ENCODE results near the gene DKK3. TPM values are rescaled to one million over a fixed set of nuclear protein-coding genes. Genes with fewer than 3 reads are reported as not detected.
"Not testable (repeated sequence)": the region's sequence is repeated elsewhere in the genome, so short reads cannot be mapped to it uniquely, and the experiment has no call there.

Gene DKK3
- total RNA-seq, 3 donors from 2014 or later: 0.34 to 0.51 (median 0.35) TPM

DNA sequence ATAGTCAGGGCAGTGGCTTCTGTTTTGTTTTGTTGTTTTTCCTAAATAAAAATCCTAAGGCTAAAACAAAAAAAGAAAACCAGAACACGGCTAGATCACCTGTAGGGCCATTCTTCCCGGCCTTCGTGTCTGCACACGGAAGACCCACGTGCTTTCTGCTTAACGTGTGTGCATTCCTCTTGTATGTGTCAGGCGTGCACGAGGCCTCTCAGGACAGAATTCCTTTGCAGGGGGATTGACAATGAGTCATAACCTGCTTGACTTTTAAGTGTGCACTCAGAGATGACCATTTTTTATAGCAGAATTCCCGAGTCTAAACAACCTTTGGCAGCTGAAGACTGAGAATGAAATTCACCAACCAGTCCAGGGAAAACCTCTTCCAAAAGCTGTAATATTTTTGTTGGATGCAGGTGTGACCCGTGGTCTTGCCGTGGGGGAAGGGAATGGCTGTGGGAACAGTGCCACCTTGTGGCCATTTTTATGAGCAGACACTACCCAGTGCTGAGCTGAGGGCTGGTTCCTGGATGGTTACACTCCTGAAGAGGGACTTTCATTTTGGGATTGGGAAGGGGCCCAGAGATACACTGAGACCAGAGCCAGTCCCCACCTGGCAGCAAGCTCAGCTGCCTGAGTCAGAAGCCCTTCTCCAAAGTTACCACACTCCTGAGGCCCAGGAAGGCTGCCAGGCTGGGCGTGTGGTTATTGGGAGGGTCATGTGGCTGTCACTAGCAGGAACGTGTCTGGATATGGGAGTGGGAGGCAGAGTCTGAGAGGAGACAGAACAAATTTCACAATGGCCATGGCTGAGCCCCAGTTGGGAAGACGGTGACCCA lies 35.7 kb upstream of the DKK3 start:
- peaks cover 5% of the 10 kb centered on the region for H3K27me3 Mint-ChIP-seq (ENCODE audit: low read depth)
- H3K36me3 Mint-ChIP-seq (ENCODE audit: insufficient read depth): no peaks in the 10 kb centered on the region
- no peak overlapping the region for H3K4me3 Mint-ChIP-seq
- peaks cover 5% of the 10 kb centered on the region for H3K4me1 Mint-ChIP-seq (ENCODE audit: low read depth)
- DNase-seq (peak; percentile 54), ATAC-seq (peak; percentile 53 to 57)
- no peaks in the 10 kb centered on the region for H3K9me3 Mint-ChIP-seq

DNA sequence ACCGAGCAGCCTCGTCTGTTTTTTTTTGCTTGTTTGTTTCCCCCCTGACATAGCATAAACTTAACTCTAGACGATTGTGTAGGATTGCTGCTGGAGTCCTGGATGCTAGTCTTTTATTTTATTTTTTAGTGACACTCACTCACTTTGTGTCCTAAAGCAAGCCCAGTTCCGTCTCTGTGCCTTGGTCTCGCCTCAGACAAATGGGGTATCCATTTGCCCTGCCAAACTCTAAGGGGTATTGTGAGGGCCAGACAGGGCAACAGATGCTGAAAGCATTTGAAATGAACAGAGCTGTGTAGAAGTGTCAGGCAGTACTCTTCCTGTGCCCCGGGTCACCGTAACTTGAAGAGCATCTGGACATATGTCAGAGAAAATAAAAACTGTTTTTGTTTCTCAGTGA lies 34.8 kb upstream of the DKK3 start:
- Mint-ChIP-seq H3K4me1 (ENCODE audit: low read depth) (peaks cover 5% of the 10 kb centered on the region), H3K4me3 (no peak overlapping the region), H3K27me3 (ENCODE audit: low read depth) (peaks cover 5% of the 10 kb centered on the region), H3K36me3 (ENCODE audit: insufficient read depth) (no peaks in the 10 kb centered on the region), H3K9me3 (no peaks in the 10 kb centered on the region)
- no peak for DNase-seq
- no peak for ATAC-seq

DNA sequence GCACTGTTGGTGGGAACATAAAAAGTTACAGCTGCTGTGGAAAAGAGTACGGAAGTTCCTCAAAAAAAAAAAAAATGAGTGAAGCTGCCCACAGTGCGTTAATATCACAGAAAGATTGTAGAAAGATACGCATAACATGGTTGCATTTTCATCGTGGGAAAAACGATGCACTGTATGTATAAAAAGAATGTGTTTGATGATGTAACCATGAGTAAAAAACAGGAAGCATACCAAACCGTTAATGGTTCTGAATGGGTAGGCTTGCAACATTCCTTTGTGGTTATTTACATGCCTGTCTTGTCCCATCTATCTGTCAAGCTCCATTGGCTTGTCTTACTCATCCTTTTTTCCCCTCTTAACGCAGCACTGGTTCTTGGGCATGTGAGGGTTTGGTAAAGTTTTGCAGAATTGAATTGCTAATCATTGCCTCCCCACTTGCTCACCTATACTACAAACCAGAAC lies 33.8 kb upstream of the DKK3 start:
- H3K4me3 Mint-ChIP-seq: no peak overlapping the region
- H3K27me3 Mint-ChIP-seq (ENCODE audit: low read depth): peaks cover 4% of the 10 kb centered on the region
- ATAC-seq (no peak), DNase-seq (no peak)
- no peaks in the 10 kb centered on the region for H3K9me3 Mint-ChIP-seq
- H3K36me3 Mint-ChIP-seq (ENCODE audit: insufficient read depth): no peaks in the 10 kb centered on the region
- no peaks in the 10 kb centered on the region for H3K4me1 Mint-ChIP-seq (ENCODE audit: low read depth)

DNA sequence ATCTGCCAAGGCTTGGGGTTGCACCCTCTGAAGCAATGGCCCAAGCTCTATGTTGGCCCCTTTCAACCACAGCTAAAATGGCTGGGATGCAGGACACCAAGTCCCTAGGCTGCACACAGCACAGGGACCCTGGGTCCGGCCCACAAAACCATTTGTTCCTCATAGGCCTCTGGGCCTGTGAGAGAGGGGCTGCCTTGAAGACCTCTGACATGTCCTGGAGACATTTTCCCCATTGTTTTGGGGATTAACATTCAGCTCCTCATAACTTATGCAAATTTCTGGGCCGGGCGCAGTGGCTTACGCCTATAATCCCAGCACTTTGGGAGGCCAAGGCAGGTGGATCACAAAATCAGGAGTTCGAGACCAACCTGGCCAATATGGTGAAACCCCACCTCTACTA lies 32.3 kb upstream of the DKK3 start:
- not testable (repeated sequence) for H3K9me3 Mint-ChIP-seq; ATAC-seq; DNase-seq; H3K4me3 Mint-ChIP-seq; H3K4me1 Mint-ChIP-seq (ENCODE audit: low read depth); H3K27me3 Mint-ChIP-seq (ENCODE audit: low read depth); H3K36me3 Mint-ChIP-seq (ENCODE audit: insufficient read depth)

DNA sequence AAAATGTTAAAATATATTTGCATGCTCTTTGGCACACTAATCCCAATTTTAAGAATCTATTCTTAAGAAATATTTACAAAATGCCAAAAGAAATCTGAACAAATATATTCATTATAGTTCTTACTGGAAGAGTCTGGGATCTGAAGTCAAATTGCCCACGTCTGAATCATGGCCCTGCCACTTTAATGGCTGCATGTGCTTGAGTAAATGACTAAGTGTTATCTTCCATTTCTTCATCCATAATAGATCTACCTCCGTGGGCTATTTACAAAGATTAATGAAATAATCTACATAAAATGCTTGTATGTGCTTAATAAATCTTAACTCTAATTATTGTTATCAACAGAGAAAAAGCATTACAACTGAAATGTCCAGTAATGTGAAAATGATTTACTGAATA lies 24.5 kb upstream of the DKK3 start:
- Mint-ChIP-seq H3K4me3 (no peak overlapping the region), H3K36me3 (ENCODE audit: insufficient read depth) (no peaks in the 10 kb centered on the region), H3K4me1 (ENCODE audit: low read depth) (no peaks in the 10 kb centered on the region), H3K27me3 (ENCODE audit: low read depth) (peaks cover 5% of the 10 kb centered on the region), H3K9me3 (no peaks in the 10 kb centered on the region)
- ATAC-seq (no peak), DNase-seq (no peak)

DNA sequence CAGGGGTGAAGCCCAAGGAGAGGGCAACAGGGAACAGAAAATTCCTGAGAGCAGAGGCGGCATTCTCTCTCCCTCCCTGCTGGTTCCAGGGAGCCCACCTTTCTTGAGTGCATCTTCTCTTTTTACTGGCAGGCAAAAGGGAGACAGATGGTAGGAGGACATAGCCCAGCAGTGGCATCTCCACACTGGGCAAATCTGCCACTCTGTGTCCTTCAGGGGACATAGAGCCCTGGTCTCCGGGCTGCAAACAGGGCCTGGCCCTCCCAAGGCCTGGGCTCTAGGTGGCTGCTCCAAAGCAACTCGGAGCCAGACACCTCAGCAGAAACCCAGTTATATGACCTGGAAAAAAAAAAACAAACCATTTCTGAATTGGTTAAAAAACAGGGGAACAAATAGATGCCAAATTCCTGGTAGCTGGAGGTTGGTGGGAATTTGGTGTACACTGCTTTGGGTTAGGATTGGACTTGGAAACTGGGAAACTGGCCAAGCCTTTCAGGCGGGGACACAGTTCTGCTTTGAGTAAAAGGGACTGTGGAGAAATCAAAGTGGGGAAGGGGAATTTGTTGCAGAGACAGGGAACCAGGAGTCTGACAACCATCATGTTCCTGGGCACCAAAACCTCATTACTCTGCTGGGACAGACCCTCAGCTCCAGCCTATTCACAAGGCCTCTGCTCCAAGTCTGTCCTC lies 23.6 kb upstream of the DKK3 start:
- peaks cover 10% of the 10 kb centered on the region for H3K27me3 Mint-ChIP-seq (ENCODE audit: low read depth)
- H3K9me3 Mint-ChIP-seq: no peaks in the 10 kb centered on the region
- H3K4me1 Mint-ChIP-seq (ENCODE audit: low read depth): no peaks in the 10 kb centered on the region
- no peaks in the 10 kb centered on the region for H3K36me3 Mint-ChIP-seq (ENCODE audit: insufficient read depth)
- no peak overlapping the region for H3K4me3 Mint-ChIP-seq
- no peak for ATAC-seq
- DNase-seq: no peak

DNA sequence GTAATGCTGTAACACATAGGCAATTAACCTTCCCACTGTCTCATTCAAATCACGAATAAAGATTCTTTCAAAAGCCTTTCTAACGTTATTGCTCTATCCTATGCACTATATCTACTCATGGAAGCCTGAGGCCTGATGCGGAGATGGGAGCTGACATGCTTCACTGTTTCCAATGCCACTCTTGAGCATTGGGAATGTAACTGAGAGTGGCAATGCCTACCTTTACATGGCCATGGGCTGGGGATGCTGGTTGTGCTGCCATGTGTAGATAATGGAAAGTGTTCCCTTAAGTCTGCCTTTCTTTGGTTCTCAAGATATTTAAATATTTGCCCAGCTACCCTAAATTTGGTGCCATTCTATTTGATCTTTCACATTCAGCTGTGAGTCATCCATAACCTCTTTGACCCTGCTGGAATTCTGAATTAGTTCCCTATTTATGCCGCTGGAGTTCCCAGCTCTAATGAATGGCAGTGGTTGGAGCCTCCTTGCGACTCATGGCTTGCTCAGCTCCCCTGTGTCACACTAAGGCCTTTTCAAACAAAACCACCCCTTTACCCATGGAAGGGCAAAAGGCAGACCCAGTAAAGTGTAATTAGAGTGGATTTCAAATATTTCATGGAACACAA lies 21.4 kb upstream of the DKK3 start:
- H3K9me3 Mint-ChIP-seq: no peaks in the 10 kb centered on the region
- no peaks in the 10 kb centered on the region for H3K36me3 Mint-ChIP-seq (ENCODE audit: insufficient read depth)
- no peaks in the 10 kb centered on the region for H3K4me1 Mint-ChIP-seq (ENCODE audit: low read depth)
- DNase-seq (no peak), ATAC-seq (no peak)
- H3K4me3 Mint-ChIP-seq: no peak overlapping the region
- peaks cover 12% of the 10 kb centered on the region for H3K27me3 Mint-ChIP-seq (ENCODE audit: low read depth)

DNA sequence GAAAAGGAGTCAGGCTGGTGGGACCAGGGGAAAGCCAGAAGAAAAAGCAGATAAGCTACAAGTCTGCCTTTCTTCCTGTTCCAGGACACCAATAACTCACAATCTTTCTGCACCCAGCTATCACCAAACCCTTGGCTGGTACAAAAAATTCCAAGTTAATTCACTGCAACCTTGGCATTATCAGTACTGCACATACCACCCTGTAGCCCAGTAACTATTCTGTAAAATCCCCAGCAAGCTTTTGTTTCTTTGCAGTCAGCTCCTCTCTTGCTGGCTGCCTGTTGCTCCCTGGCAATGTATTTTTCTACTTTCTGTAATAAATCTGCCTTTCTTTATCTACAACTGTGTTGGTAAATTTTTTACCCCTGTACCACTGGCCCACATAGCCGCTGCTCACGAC lies 20.7 kb upstream of the DKK3 start:
- ATAC-seq (no peak), DNase-seq (no peak)
- H3K9me3 Mint-ChIP-seq: peaks cover 7% of the 10 kb centered on the region
- peaks cover 14% of the 10 kb centered on the region for H3K27me3 Mint-ChIP-seq (ENCODE audit: low read depth)
- no peak overlapping the region for H3K4me3 Mint-ChIP-seq
- H3K4me1 Mint-ChIP-seq (ENCODE audit: low read depth): no peaks in the 10 kb centered on the region
- H3K36me3 Mint-ChIP-seq (ENCODE audit: insufficient read depth): no peaks in the 10 kb centered on the region

DNA sequence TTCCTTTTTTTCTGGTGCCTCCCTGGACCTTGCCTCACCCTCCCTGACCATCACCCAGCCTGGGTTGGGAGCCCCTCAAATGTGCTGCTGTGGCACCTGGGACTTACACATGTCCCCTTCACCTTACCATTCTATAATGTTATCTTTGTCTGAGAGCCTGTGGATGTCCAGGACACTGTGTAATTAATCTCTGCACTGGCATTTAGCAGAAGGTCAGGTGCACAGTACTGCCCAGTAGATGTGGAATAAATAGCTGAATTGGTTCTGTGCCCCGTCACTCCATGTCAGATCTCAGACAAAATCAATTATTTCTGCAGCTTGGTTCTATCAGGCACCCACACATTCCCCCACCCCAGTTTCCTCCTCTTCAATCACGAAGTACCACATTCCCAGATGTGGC lies 19.9 kb upstream of the DKK3 start:
- Mint-ChIP-seq H3K36me3 (ENCODE audit: insufficient read depth) (no peaks in the 10 kb centered on the region), H3K27me3 (ENCODE audit: low read depth) (peaks cover 8% of the 10 kb centered on the region), H3K9me3 (peaks cover 14% of the 10 kb centered on the region), H3K4me1 (ENCODE audit: low read depth) (no peaks in the 10 kb centered on the region), H3K4me3 (no peak overlapping the region)
- ATAC-seq (no peak), DNase-seq (no peak)

DNA sequence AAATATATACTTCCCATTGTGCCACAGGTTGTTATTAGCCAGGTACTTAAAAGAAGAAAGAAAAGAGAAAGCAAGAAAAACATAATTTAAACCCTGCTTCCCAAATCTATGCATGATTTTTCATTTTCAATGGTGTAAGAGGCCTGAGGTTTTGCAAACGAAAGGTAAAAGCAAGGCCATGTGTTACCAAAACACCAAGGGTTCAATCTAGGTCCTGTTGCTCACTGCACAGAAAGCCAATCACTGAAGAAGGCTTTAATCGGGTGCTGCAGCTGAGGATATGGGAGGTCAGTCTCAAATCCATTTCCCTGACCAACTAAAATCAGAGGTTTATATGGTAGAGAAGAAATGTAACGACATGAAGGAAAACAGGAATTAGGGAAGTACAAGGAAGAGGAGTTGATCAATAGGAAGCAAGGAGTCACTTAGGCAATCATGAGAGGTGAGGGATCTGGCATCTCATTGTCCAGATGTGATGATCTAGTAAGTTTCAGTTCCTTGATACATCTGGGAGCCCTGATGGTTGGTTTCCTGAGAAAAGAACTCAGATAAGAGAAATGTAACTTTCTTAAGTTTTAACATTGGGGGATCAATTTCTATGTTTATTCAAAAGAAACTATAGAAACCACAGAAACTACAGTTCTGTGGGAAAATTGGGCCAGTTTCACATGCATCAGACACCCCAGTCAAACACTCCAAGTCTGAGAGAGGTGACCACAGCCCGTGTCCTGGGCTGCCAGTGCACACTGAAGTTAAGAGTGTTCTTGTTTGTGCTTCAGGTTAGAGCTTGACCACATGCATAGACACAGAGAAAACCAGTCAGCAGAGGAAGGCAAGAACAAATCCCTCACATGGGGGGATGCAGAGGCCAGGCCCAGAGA lies 18.1 kb upstream of the DKK3 start:
- ATAC-seq (no peak), DNase-seq (no peak)
- peaks cover 15% of the 10 kb centered on the region for H3K27me3 Mint-ChIP-seq (ENCODE audit: low read depth)
- no peaks in the 10 kb centered on the region for H3K36me3 Mint-ChIP-seq (ENCODE audit: insufficient read depth)
- no peak overlapping the region for H3K4me3 Mint-ChIP-seq
- no peaks in the 10 kb centered on the region for H3K4me1 Mint-ChIP-seq (ENCODE audit: low read depth)
- H3K9me3 Mint-ChIP-seq: peaks cover 14% of the 10 kb centered on the region

DNA sequence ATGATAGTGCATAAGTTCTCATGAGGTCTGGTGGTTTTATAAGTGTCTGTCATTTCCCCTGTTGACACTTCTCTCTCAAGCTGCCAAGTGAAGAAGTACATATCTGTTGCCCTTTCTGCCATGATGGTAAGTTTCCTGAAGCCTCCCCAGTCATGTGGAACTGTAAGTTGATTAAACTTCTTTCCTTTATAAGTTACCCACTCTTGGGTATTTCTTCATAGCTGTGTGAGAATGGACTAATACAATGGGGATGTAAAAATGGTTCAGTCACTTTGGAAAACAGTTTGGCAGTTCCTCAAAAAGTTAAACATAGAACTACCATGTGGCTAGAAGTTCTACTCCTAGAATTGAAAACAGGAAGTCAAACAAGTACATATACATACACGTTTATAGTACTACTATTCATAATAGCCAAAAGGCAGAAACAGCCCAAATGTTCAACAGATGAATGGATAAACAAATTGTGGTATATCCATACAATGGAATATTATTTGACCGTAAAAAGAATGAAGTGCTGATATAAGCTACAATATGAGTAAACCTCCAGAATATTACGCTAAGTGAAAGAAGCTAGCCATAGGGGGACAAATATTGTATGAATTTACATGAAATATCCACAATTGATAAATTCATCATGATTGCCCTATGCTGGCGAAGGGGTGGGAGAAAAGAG lies 16.0 kb upstream of the DKK3 start:
- no peak for DNase-seq
- Mint-ChIP-seq H3K4me3 (no peak overlapping the region), H3K27me3 (ENCODE audit: low read depth) (peaks cover 20% of the 10 kb centered on the region), H3K4me1 (ENCODE audit: low read depth) (no peaks in the 10 kb centered on the region), H3K9me3 (peaks cover 14% of the 10 kb centered on the region), H3K36me3 (ENCODE audit: insufficient read depth) (no peaks in the 10 kb centered on the region)
- no peak for ATAC-seq

DNA sequence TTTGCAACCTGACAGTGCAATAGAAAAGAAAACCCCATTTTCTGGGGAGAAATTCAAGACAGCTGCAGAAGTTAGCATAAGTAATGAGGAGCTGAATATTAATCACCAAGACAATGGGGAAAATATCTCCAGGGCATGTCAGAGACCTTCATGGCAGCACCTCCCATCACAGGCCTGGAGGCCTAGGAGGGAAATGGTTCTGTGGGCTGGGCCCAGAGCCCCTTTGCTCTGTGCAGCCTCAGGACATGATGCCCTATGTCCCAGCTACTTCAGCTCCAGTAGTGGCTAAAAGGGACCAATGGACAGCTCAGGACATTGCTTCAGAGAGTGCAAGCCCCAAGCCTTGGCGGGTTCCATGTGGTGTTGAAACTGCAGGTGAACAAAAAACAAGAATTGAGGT lies 14.6 kb upstream of the DKK3 start:
- peaks cover 20% of the 10 kb centered on the region for H3K27me3 Mint-ChIP-seq (ENCODE audit: low read depth)
- ATAC-seq (no peak), DNase-seq (no peak)
- H3K9me3 Mint-ChIP-seq: peaks cover 14% of the 10 kb centered on the region
- no peaks in the 10 kb centered on the region for H3K4me1 Mint-ChIP-seq (ENCODE audit: low read depth)
- H3K4me3 Mint-ChIP-seq: no peak overlapping the region
- H3K36me3 Mint-ChIP-seq (ENCODE audit: insufficient read depth): no peaks in the 10 kb centered on the region

DNA sequence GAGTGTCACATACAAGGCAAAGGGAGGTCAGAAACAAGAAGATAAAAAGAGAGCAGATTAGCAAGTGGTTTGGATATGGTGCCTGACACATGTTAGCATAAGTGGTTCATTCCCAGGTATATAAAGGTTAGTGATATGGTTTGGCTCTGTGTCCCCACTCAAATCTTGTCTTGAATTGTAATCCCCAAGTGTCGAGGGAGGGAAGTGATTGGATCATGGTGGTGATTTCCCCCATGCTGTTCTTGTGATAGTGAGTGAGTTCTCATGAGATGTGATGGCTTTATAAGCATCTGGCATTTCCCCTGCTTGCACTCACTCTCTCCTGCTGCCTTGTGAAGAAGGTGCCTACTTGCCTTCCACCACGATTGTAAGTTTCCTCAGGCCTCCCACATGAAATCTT lies 12.1 kb upstream of the DKK3 start:
- ATAC-seq: no peak
- Mint-ChIP-seq H3K9me3 (peaks cover 14% of the 10 kb centered on the region), H3K4me3 (no peak overlapping the region), H3K4me1 (ENCODE audit: low read depth) (no peaks in the 10 kb centered on the region), H3K27me3 (ENCODE audit: low read depth) (peaks cover 17% of the 10 kb centered on the region), H3K36me3 (ENCODE audit: insufficient read depth) (no peaks in the 10 kb centered on the region)
- no peak for DNase-seq
